CD4-positive, alpha-beta T cell treated with Interleukin-2 at 100 ng/mL for 4 hours (primary cell): ENCODE data around the gene INHA.
A peak's percentile ranks its signal among the peaks of the same experiment; 100 is the strongest.

Experiments used
- DNase-seq: peaks from one replicate; pipeline ENCODE4 v3.0.0-alpha.2; 2020; ENCODE audit warnings: low spot score

Gene INHA, protein sequence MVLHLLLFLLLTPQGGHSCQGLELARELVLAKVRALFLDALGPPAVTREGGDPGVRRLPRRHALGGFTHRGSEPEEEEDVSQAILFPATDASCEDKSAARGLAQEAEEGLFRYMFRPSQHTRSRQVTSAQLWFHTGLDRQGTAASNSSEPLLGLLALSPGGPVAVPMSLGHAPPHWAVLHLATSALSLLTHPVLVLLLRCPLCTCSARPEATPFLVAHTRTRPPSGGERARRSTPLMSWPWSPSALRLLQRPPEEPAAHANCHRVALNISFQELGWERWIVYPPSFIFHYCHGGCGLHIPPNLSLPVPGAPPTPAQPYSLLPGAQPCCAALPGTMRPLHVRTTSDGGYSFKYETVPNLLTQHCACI

DNA sequence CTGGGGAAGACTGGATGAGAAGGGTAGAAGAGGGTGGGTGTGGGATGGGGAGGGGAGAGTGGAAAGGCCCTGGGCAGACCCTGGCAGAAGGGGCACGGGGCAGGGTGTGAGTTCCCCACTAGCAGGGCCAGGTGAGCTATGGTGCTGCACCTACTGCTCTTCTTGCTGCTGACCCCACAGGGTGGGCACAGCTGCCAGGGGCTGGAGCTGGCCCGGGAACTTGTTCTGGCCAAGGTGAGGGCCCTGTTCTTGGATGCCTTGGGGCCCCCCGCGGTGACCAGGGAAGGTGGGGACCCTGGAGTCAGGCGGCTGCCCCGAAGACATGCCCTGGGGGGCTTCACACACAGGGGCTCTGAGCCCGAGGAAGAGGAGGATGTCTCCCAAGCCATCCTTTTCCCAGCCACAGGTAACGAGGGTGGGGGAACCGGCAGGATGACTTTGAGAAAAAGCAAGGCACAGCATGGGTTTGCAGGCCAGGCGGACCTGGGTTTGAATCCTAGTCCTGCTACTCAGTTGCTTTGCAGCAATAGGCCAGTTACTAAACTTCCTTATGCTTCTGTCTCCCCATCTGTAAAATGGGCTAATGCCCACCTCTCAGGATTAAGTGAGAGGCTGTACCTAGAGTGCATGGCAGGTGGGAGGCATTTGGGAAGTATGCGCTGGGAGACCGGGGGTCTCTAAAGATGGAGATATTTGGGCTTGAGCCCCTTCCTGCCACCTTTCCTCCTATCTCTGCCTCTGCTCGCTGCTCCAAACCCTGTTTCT, at the start of gene INHA:
Gene INHA (plus strand): TSS at position 74 of the 765 bp plus-strand sequence. CDS start 65 bp downstream, at position 139.
- no peak for DNase-seq

DNA sequence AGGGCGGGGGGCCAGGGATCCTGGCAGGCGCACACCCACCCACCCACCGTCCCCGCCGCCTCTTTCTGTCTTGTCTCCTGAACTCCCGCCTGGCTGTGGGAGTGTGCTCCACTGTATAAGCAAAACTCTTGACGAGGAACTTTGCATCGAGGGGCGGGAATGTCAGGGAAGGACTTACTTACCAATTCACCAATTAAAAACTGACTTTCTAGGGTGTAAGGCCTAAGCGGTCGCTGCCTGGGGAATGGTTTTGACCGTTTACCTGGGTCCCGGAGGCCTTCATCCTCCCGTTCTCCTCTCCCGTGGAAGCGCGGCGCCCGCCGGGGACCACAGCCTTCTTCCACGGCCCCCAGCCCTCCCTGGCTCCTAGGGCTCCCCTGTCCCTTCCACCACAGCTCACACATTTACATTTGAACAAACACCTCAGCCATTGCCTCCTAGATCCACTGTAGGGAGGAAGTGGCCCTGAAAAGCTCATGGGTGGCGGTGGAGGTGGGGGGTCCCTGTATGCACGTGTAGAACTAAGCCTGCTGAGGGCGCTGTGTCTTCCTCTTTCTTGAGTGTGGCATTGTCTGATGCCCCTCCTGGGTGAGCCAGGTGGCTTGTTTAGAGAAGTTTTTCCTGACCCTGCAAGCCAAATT, 49.0 kb upstream of the INHA start:
- DNase-seq = no peak

DNA sequence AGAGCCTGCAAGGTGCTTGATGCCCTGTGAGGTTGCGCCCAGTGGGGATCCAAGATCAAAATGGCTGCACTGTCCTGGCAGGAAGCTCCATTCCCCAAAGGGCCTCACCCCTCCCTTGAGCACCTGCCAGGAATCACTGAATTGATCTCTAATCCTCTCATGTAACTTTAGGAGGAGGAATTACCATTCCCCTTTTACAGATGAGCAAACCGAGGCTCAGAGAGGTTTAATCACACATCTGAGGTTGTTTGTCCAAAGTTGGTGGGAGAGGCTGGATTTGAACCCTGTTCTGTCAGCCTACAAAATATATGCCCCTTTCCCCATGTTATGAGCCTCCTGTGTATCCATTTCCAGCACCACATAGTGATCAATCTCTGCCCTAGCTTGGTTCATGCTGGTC, 47.3 kb upstream of the INHA start:
- no peak for DNase-seq

DNA sequence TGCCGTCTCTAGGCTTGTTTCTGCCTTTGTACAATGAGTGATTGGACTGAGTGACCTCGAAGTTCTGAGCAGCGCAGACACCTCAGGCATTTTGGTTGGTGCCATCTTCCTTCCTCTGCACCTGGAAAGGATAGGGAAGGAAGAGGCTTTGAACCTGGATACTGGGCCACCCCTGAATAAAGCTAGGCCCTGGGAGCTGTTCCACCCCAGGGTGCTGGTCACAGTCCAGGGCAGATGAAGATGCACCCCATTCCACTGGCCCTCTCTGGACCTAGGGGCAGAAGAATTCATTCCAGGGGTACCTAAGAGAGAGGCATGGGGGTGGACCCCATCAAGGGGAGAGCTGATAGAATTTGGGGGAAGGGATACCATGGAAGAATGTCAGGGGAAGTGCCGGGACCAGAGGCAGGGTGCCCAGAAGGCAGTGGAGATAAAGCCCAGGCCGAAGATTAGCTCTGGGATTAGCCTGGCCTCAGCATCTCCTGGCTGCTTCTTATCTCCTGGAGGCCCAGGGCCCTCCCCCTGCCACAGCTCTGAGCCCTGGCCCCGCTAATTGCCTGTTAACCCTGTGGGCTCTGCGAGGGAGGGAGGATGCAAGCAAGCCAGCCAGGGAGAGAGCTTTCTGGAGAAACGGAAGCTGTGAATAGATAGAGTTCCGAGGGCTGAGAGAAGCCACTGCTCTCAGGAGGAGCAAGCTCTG, 46.4 kb upstream of the INHA start:
- DNase-seq = no peak

DNA sequence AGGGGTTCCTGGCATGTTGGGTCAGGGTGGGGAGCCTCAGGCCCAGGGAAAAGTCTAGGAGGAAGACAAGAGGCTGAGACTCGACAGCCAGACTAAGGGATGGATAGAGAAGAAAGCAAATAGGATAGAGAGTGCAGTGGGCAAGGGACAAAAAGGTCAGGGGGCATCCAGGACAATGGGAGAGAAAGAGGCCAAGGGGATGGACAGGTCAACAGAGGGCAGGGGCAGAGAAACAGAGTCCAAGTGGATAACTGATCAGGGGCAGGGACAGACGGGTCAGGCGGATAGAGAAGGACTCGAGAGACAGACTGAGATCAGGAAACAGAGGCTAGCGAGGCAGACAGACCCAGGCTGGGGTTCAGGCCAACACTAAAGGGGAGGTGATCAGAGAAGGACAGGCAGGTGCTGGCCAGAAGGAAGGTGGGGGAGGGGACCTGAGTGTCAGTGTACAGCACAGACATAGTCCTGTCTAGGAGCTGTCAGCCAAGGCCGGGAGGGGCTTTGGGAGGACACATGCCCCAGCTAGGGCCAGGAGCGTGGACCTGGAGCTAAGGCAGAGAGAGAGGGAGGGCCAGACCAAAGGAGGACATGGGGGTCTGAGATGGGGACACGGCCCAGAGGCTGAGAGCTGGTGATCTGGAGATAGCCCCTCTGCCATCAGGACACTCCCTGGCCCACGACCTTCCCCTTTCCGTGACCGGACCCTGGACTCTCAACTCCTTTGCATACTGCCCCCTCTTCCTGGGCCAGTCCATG, 45.6 kb upstream of the INHA start:
- DNase-seq = no peak

DNA sequence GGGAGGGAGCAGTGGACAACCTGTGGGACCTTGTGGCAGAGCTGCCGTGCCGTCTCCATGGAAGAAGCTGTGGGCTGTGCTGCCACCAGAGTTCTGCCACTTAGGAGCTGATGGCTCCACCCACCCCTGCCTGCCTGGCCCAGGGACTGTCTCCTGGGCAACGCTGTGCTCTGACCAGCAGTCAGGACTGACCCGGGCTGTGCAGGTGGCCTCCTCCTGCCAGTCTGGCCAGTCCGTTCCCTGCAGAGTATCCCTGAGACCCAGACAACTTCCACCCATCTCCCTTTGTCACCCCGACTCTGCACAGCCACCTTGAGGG, 45.1 kb upstream of the INHA start:
- no peak for DNase-seq

DNA sequence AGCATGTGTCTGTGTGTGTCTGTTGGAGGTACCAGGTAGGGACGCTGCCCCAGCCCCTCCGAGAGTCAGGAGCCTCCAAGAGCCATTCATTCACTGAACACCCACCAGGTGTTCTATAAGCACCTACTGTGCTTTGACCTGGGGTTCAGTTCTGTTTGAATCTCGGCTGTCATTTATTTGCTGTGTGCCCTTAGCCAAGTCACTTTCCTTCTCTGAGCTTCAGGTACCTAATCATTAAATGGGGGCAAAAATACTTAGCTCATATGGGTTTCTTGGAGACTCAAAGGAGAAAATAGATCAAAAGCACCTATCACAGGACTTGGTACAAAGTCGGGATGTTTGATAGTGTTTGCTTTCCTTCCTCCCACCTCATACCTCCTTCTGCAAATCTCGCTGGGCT, 44.6 kb upstream of the INHA start:
- no peak for DNase-seq

DNA sequence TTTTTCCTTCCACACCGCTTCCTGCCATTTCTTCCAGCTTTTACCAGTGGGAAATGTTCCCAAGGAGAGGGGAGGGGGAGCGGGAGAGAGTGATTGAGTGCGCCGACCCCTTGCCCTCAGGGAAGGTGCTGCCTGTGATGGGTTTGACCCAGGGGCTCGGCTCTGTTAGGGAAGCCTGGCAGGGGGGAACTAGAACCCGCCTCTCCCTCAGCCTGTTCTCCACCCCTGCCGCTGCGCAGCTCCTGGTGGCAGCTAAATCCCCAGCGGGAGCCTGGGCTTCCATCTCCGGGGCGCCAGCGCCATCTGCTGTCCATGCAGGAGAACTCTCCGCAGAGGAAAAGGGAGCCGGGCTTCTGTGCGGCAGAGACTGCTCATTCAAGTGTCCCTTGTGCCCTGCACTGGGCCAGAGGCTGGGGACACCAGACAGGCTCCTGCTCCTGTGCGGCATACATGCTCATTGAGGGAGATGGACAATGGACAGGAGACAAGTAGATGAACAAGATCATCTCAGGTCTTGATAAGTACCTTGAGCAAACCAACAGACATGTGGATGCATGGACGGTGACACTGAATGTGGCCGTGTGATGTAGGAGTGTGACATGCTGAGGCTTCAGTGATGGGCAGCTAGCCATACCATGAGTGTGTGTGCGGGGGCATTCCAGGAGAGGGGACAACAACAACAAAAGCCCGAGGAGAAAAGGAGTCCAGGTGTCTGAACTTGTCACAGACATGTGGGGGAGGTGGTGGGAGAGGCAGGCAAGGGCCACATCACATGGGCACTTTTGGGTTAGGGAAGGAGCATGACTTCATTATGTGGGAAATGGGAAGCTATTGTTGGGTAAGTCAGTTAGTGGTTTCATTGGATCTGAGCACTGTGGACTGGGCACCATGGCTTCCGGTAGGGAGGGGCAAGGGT, 41.8 kb upstream of the INHA start:
- peak; percentile 84 for DNase-seq

DNA sequence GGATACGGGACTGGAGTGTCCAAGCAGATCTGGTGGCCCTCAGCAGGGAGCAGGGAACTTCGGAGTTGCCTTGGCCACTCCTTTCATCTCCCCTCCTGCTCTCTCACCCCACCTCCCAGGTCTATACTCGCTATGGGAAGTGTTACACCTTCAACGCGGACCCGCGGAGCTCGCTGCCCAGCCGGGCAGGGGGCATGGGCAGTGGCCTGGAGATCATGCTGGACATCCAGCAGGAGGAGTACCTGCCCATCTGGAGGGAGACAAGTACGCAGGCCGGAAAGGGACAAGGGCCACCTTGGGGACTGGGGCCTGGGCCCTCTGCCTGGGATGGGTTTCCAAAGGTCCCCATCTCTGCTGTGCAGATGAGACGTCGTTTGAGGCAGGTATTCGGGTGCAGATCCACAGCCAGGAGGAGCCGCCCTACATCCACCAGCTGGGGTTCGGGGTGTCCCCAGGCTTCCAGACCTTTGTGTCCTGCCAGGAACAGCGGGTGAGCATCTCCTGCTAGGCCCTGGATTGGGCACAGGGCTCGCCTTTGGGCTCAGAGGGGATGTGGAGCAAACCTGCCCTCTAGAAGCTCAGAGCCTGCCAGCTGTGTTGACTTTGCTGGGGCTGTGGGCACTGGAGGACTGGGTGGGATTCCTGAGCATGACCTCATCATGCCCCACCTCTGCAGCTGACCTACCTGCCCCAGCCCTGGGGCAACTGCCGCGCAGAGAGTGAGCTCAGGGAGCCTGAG, 40.3 kb upstream of the INHA start:
- no peak for DNase-seq

DNA sequence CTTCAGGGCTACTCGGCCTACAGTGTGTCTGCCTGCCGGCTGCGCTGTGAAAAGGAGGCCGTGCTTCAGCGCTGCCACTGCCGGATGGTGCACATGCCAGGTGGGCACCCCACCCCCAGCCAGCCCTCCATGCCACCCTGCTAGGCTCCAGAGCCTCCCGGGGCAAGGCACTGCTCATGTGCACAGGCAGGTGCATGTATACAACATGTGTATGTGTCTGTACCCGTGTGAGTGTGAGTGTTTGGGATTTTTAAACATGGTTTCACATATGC, 39.8 kb upstream of the INHA start:
- no peak for DNase-seq

DNA sequence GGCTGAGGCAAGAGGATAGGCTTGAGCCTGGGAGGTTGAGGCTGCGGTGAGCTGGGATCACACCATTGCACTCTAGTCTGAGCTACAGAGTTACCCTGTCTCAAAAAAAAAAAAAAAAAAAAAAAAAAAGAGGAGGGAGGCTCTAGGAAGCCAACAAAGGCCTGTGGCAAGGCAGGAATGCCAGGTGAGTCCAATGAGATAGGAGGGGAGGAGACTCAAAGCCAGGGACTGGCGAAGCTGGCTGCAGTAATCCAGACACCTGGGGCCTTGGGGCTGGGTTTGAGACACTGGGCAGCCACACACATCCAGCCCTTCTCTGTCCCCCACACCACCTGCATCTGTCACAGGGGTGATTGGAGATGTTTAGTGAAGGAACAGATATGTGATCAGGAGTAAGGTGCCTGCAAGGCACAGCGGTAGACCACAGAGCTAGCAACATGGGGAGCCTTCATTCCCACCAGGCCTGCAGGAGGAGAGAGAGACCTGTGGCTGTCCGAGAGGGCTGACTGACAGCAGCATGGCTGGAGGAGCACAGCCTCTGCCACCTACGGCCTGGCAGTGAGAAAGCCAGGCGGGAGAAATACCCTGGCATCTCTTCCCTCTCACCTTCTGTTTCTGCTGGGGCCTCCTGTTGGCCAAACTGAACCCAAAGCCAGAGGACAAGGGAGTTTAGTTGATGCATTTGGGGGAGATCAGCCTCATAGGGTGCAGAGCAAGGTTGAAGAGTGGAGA, 38.0 kb upstream of the INHA start:
- DNase-seq = no peak

DNA sequence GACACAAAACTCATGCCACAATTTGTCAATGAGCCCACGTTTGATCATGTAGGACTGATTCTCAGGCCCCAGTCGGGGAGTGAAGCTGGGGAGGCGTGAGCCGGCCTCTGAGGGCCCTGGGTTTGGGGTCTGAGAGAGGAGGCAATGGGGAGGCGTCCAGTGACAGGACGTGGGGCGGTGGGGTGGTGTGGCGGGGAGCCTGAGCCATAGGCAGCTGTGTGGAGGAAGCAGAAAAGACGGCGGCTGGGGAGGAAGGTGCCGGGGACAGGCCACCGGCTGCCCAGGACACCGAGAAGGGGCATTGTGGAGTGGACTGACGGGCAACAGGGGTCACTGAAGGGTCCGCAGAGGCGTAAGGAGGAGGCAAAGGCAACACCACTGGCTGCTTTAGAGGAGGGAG, 35.7 kb upstream of the INHA start:
- no peak for DNase-seq

DNA sequence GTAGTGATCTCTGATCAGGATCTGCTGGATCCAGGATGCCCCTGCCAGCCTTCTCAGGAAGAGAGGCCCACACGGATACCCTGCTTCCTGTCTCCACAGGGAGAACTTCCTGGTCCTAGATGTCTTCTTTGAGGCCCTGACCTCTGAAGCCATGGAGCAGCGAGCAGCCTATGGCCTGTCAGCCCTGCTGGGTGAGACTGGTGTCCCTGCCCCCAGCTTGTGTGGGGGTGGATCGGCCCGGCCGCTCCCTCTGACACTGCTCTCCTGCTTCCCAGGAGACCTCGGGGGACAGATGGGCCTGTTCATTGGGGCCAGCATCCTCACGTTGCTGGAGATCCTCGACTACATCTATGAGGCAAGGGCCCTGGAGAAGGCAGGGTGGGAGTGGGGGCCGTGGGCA, 35.1 kb upstream of the INHA start:
- no peak for DNase-seq

DNA sequence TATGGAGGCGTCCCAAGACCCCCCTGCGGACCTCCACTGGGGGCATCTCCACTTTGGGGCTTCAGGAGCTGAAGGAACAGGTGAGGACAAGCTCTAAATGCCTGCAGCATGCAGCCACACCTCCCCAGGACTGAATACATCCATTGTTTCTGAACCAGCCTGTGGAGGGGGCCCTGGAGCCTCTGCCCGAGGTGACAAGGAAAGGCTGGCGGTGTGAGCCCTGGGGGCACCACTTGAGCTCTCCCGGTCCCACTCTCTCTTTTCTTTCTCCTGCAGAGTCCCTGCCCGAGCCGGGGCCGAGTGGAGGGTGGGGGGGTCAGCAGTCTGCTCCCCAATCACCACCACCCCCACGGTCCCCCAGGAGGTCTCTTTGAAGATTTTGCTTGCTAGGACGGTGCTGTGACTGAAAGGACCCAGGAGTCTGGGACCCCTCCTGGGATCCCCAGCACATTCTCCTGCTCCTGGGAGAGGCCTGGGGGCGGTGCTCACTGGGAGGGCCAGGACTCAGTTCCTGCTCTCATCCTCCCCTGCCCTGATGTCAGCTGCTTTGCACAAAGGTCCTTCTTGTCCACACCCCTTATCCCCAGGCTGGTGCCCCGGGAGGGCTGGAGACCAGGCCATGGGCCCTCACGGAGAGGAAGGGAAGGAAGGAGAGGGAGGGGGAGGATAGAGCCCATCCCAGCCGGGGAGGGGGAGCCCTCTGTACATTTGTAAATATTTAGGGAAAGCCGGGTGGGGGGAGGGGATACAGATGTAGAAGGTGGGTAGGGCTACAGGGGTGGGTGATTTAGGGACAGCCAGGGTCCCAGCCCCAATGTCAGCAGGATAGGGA, 34.2 kb upstream of the INHA start:
- no peak for DNase-seq

DNA sequence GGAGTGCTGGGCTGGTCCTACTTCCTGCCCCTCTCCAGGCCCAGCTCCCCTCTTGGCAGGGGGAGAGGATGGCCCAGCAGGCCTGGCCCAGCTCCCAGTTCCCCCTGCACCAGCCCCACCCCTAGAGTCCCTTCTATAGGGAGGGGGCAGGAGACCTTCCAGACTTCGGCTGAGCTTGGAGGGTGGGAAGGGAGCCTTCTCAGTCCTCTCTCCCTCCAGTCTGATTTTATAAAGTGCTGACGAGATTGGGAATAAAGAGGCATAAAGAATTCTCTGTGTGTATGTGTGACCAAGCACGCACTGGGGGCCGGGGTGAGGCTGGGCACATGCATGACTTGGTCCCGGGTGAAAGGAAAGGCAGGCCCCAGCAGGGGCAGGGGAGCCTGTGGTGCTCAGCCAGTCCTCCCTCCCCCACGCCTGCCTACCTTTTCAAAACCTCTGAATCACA, 33.6 kb upstream of the INHA start:
- DNase-seq = no peak

DNA sequence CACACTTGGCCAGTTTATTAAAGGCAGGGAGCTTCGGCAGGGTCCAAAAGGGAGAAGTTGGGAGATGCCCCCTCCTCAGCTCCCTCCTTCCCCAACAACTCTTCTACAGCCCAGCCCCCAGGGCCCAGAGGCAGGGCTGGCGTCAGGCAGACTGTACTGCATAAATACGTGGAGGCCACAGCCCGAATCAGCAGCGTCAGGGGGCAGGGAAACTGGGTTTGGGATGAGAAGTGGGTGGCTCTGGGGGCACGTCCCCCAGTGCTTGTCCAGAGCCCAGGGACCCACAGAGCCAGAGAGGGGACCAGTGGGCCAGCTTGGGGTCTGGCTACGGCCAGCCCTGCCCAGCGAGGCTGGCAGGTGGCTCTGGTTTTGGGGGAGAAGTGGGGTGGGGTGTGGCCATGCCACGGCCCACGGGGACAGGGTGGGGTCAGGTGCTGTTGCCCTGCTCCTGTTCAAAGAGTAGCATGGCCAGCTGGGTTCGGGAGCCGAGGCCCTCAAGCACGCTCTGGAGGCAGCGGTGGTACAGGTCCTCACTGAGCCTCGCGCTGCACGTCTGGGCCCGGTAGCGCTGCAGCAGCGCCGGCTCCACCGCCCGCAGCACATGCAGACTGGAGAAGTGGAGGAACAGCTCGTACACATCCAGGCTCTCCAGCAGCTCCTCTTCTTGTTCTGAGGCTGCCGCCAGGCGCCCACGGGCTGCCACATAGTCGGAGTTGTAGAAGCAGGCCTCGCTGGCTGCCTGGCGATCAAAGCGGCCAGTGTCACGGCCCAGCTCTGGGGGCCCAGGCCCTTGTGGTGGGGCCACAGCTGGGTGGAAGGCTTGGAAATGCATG, 32.9 kb upstream of the INHA start:
- no peak for DNase-seq

DNA sequence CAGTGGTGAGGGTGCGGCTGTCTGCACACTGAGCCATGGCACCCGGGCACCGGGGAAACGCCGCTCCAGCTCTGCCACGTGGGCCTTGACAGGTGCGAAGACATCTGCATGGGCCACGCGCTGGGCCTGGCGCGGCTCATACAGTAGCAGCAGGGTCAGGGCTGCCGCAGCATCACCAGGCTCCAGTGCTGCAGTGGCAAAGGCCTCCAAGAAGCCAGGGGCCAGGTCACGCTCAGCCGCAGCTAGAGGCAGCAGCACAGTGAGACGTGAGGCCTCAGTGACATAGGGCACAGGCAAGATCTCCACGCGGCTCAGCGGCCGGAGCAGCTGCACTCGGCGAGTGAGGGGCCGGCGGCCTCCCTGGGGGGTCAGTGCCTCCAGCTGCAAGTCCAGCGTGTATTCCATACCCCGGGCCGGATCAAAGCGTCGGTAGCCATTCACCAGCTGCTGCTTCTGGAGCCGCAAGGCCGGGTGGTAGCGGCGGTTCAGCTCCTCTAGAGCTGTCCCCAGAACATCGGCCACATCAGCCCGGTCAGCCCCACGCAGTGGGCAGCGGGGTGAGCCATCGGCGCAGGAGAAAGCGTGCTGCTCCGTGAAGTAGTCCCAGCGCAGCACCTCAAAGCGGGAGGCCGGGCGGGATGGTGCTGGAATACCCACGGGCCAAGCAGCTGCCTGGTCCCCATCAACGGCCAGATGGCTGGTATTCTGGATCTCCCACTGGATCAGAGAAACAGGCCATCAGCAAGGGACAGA, 32.0 kb upstream of the INHA start:
- no peak for DNase-seq
